CD4-positive, CD25-positive, alpha-beta regulatory T cell (primary cell): Measurements from ENCODE around the gene GORAB. TPM values are rescaled to one million over a fixed set of nuclear protein-coding genes. Genes with fewer than 3 reads are reported as not detected.

Experiments
- ATAC-seq, 2 donors: fragments of 150-1000 bp; cut with Tn5 transposase; one replicate each; pipeline ENCODE4 v1.10.0; 2021; ENCODE audit warnings: low read depth in 2 of 2, moderate number of reproducible peaks in 2 of 2, moderate library complexity in 1 of 2
- DNase-seq, 3 donors: peaks; one replicate each; pipeline versions ENCODE4 v3.0.0 to v3.0.0-alpha.2; 2012 to 2022; ENCODE audit warnings: mixed read lengths in 1 of 3
- H3K27ac ChIP-seq: one replicate; pipeline ENCODE4 v1.7.0; 2013; ENCODE audit warnings: mild to moderate bottlenecking, low read length; ENCODE audit not compliant: insufficient read depth, poor library complexity, severe bottlenecking
- H3K27me3 ChIP-seq: one replicate; pipeline ENCODE4 v1.7.0; 2013; ENCODE audit warnings: low read length; ENCODE audit not compliant: control insufficient read depth, insufficient read depth
- H3K36me3 ChIP-seq: one replicate; pipeline ENCODE4 v1.7.0; 2013; ENCODE audit warnings: mild to moderate bottlenecking, low read length, moderate library complexity; ENCODE audit not compliant: control insufficient read depth, insufficient read depth
- H3K4me1 ChIP-seq: 2 replicates; pipeline ENCODE4 v1.7.0; 2013; ENCODE audit warnings: mild to moderate bottlenecking, low read length; ENCODE audit not compliant: insufficient read depth, control insufficient read depth, poor library complexity, severe bottlenecking
- H3K4me3 ChIP-seq: one replicate; pipeline ENCODE4 v1.7.0; 2013; ENCODE audit warnings: low read depth, mild to moderate bottlenecking, low read length, moderate library complexity
- H3K9me3 ChIP-seq, 2 experiments: 1 replicate in 1 of 2; 2 replicates in 1 of 2; pipeline ENCODE4 v1.7.0; 2013; ENCODE audit warnings: low read length in 2 of 2, mild to moderate bottlenecking in 1 of 2, moderate library complexity in 1 of 2; ENCODE audit not compliant: control insufficient read depth in 2 of 2
- H3K27ac Mint-ChIP-seq, 3 donors: one replicate each; pipeline ENCODE4 v1.8.0; 2020 to 2022; ENCODE audit warnings: mild to moderate bottlenecking in 3 of 3, mixed read lengths in 3 of 3, moderate library complexity in 2 of 3
- H3K27me3 Mint-ChIP-seq: one replicate; pipeline ENCODE4 v1.8.0; 2022; ENCODE audit warnings: mild to moderate bottlenecking, mixed read lengths
- H3K36me3 Mint-ChIP-seq: one replicate; pipeline ENCODE4 v1.8.0; 2020; ENCODE audit warnings: mixed read lengths
- H3K4me1 Mint-ChIP-seq, 4 donors: one replicate each; pipeline ENCODE4 v1.8.0; 2020 to 2022; ENCODE audit warnings: mixed read lengths in 4 of 4, mild to moderate bottlenecking in 1 of 4
- H3K4me3 Mint-ChIP-seq, 4 donors: one replicate each; pipeline ENCODE4 v1.8.0; 2020 to 2022; ENCODE audit warnings: mild to moderate bottlenecking in 4 of 4, mixed read lengths in 4 of 4, moderate library complexity in 3 of 4
- H3K9me3 Mint-ChIP-seq, 7 donors: one replicate each; pipeline ENCODE4 v1.8.0; 2020 to 2022; ENCODE audit warnings: mixed read lengths in 7 of 7, mild to moderate bottlenecking in 3 of 7, moderate library complexity in 2 of 7
- polyA plus RNA-seq, 4 donors: library from polyadenylated mRNA; unstranded; fragments of 300-500 nt; fragmentation: Illumina TruSeq; gene quantifications; one replicate each; pipeline ENCODE4 v1.2.3, GENCODE V29; 2021
- total RNA-seq: library from RNA; stranded (reverse); gene quantifications from one replicate; pipeline ENCODE4 v1.2.3, GENCODE V29; 2022

The GORAB gene
- total and polyA plus RNA-seq, 5 donors from 2014 or later = 3.7 to 29.8 (median 4.9) TPM

GRCh38 chr1:170510163-170510562 is 21.8 kb upstream of the GORAB start:
- Histone ChIP-seq H3K27ac (no peak overlapping the region), H3K27me3 (peaks cover 9% of the 10 kb centered on the region), H3K4me3 (no peak overlapping the region), H3K4me1 (no peaks in the 10 kb centered on the region), H3K36me3 (no peaks in the 10 kb centered on the region), H3K9me3 (no peaks in the 10 kb centered on the region)
- Mint-ChIP-seq H3K4me1 (no peaks in the 10 kb centered on the region), H3K27ac (no peak overlapping the region), H3K9me3 (peaks cover 0 to 5% (median 1%) of the 10 kb centered on the region in 7 donors), H3K27me3 (peaks cover 34% of the 10 kb centered on the region), H3K36me3 (no peaks in the 10 kb centered on the region), H3K4me3 (no peak overlapping the region)
- ATAC-seq (no peak), DNase-seq (no peak)

- Mint-ChIP-seq H3K4me1 (no peaks in the 10 kb centered on the region), H3K36me3 (no peaks in the 10 kb centered on the region), H3K27ac (no peak overlapping the region), H3K27me3 (peaks cover 33% of the 10 kb centered on the region), H3K9me3 (peaks cover 0 to 5% (median 0%) of the 10 kb centered on the region in 7 donors), H3K4me3 (no peak overlapping the region)
- Histone ChIP-seq H3K27ac (no peak overlapping the region), H3K4me1 (no peaks in the 10 kb centered on the region), H3K27me3 (peaks cover 9% of the 10 kb centered on the region), H3K9me3 (no peaks in the 10 kb centered on the region), H3K4me3 (no peak overlapping the region), H3K36me3 (no peaks in the 10 kb centered on the region)
- ATAC-seq = no peak
- no peak for DNase-seq
Observed at GRCh38 chr1:170511038-170511437, 20.9 kb upstream of the GORAB start.

- Histone ChIP-seq H3K9me3 (no peaks in the 10 kb centered on the region), H3K4me3 (no peak overlapping the region), H3K36me3 (no peaks in the 10 kb centered on the region), H3K27ac (no peak overlapping the region), H3K4me1 (no peaks in the 10 kb centered on the region), H3K27me3 (peaks cover 14% of the 10 kb centered on the region)
- Mint-ChIP-seq H3K27ac (no peak overlapping the region), H3K36me3 (no peaks in the 10 kb centered on the region), H3K4me3 (no peak overlapping the region), H3K4me1 (no peaks in the 10 kb centered on the region), H3K9me3 (peaks cover 0 to 2% (median 0%) of the 10 kb centered on the region in 7 donors), H3K27me3 (peaks cover 20% of the 10 kb centered on the region)
- no peak for DNase-seq
- ATAC-seq = no peak
Observed at GRCh38 chr1:170513138-170513537, 18.8 kb upstream of the GORAB start.

- H3K9me3 Mint-ChIP-seq = no peaks in the 10 kb centered on the region
- H3K27me3 ChIP-seq = peaks cover 36% of the 10 kb centered on the region
- H3K27ac ChIP-seq = no peak overlapping the region
- no peak for DNase-seq
- H3K36me3 Mint-ChIP-seq = no peaks in the 10 kb centered on the region
- no peaks in the 10 kb centered on the region for H3K4me1 Mint-ChIP-seq
- H3K27ac Mint-ChIP-seq = no peak overlapping the region
- no peaks in the 10 kb centered on the region for H3K9me3 ChIP-seq
- no peak overlapping the region for H3K4me3 ChIP-seq
- ATAC-seq = no peak
- H3K27me3 Mint-ChIP-seq = peaks cover 37% of the 10 kb centered on the region
- no peak overlapping the region for H3K4me3 Mint-ChIP-seq
- H3K4me1 ChIP-seq = no peaks in the 10 kb centered on the region
- H3K36me3 ChIP-seq = no peaks in the 10 kb centered on the region
Observed at GRCh38 chr1:170518185-170518834, 13.7 kb upstream of the GORAB start.

- H3K4me1 ChIP-seq = no peaks in the 10 kb centered on the region
- H3K4me3 ChIP-seq = no peak overlapping the region
- H3K27me3 Mint-ChIP-seq = peaks cover 41% of the 10 kb centered on the region
- no peak overlapping the region for H3K27ac Mint-ChIP-seq
- no peak for DNase-seq
- H3K4me3 Mint-ChIP-seq = no peak overlapping the region
- H3K36me3 Mint-ChIP-seq = no peaks in the 10 kb centered on the region
- no peaks in the 10 kb centered on the region for H3K36me3 ChIP-seq
- no peaks in the 10 kb centered on the region for H3K9me3 Mint-ChIP-seq
- no peak overlapping the region for H3K27ac ChIP-seq
- ATAC-seq = no peak
- H3K4me1 Mint-ChIP-seq = no peaks in the 10 kb centered on the region
- H3K27me3 ChIP-seq = peaks cover 36% of the 10 kb centered on the region
- H3K9me3 ChIP-seq = no peaks in the 10 kb centered on the region
Observed at GRCh38 chr1:170518965-170519364, 13.0 kb upstream of the GORAB start.

- H3K4me1 ChIP-seq = no peaks in the 10 kb centered on the region
- ATAC-seq (no peak), DNase-seq (no peak)
- no peaks in the 10 kb centered on the region for H3K9me3 ChIP-seq
- no peaks in the 10 kb centered on the region for H3K36me3 ChIP-seq
- H3K36me3 Mint-ChIP-seq = no peaks in the 10 kb centered on the region
- no peaks in the 10 kb centered on the region for H3K4me1 Mint-ChIP-seq
- H3K4me3 ChIP-seq = no peak overlapping the region
- no peak overlapping the region for H3K4me3 Mint-ChIP-seq
- H3K27ac Mint-ChIP-seq = no peak overlapping the region
- H3K9me3 Mint-ChIP-seq = no peaks in the 10 kb centered on the region
- H3K27me3 Mint-ChIP-seq = peaks cover 52% of the 10 kb centered on the region
- no peak overlapping the region for H3K27ac ChIP-seq
- peaks cover 36% of the 10 kb centered on the region for H3K27me3 ChIP-seq
Observed at GRCh38 chr1:170520601-170521000, 11.4 kb upstream of the GORAB start.

GRCh38 chr1:170521818-170522217 is 10.1 kb upstream of the GORAB start:
- no peak overlapping the region for H3K4me3 ChIP-seq
- H3K27ac Mint-ChIP-seq = no peak overlapping the region
- peaks cover 57% of the 10 kb centered on the region for H3K27me3 Mint-ChIP-seq

More at GRCh38 chr1:170521818-170522217, 10.1 kb upstream of the GORAB start:
- H3K36me3 Mint-ChIP-seq = no peaks in the 10 kb centered on the region
- ATAC-seq (no peak), DNase-seq (no peak)
- H3K4me3 Mint-ChIP-seq = no peak overlapping the region
- H3K27me3 ChIP-seq = peaks cover 40% of the 10 kb centered on the region
- H3K9me3 Mint-ChIP-seq = peaks cover 0 to 1% (median 0%) of the 10 kb centered on the region in 7 donors
- no peak overlapping the region for H3K27ac ChIP-seq
- no peaks in the 10 kb centered on the region for H3K4me1 Mint-ChIP-seq
- no peaks in the 10 kb centered on the region for H3K9me3 ChIP-seq
- H3K4me1 ChIP-seq = no peaks in the 10 kb centered on the region
- H3K36me3 ChIP-seq = no peaks in the 10 kb centered on the region
